SK-N-SH (cell line): Measurements from ENCODE around the gene ITGB5.

ENCODE experiments used
- CTCF ChIP-seq: fragments of 200-600 bp; sonication (generic); IDR thresholded peaks from 2 replicates; pipeline ENCODE4 v1.6.1; 2017; ENCODE audit warnings: antibody characterized with exemption, mild to moderate bottlenecking, moderate library complexity
- ELF1 ChIP-seq: IDR thresholded peaks from 2 replicates; pipeline ENCODE4 v1.4.0; 2012
- EP300 ChIP-seq, 2 experiments: IDR thresholded peaks; 2 replicates each; pipeline versions ENCODE4 v1.4.0 to v1.6.1; 2012; ENCODE audit warnings: borderline replicate concordance in 1 of 2, low read depth in 1 of 2, low read length in 1 of 2
- EZH2phosphoT487 ChIP-seq: fragments of 200-600 bp; sonication (generic); IDR thresholded peaks from 2 replicates; pipeline ENCODE4 v1.6.1; 2017; ENCODE audit warnings: low read depth, mixed run types, mild to moderate bottlenecking, antibody characterized with exemption, moderate library complexity, borderline replicate concordance
- FOXM1 ChIP-seq: IDR thresholded peaks from 2 replicates; pipeline ENCODE4 v1.4.0; 2012; ENCODE audit warnings: low read depth, mild to moderate bottlenecking
- GATA2 ChIP-seq: sonication (generic); formaldehyde crosslinking; IDR thresholded peaks from 2 replicates; pipeline ENCODE4 v1.5.0; 2020; ENCODE audit warnings: mild to moderate bottlenecking, missing genetic modification reagents
- IRF3 ChIP-seq: fragments of 150-350 bp; IDR thresholded peaks from 2 replicates; pipeline ENCODE4 v1.6.1; 2016; ENCODE audit warnings: mild to moderate bottlenecking, low read depth, low read length
- MAX ChIP-seq: IDR thresholded peaks from 2 replicates; pipeline ENCODE4 v1.4.0; 2012; ENCODE audit warnings: low read depth
- MXI1 ChIP-seq: IDR thresholded peaks from 2 replicates; pipeline ENCODE4 v1.6.1; 2012; ENCODE audit warnings: mild to moderate bottlenecking, low read depth, low read length, improper control_type of control experiment
- POLR2AphosphoS5 ChIP-seq: IDR thresholded peaks from 2 replicates; pipeline ENCODE4 v1.6.1; 2012; ENCODE audit warnings: low read depth, low read length
- TCF12 ChIP-seq: IDR thresholded peaks from 2 replicates; pipeline ENCODE4 v1.4.0; 2012
- USF2 ChIP-seq: fragments of 150-350 bp; IDR thresholded peaks from 2 replicates; pipeline ENCODE4 v1.6.1; 2017; ENCODE audit warnings: antibody characterized with exemption, low read length, low read depth, borderline replicate concordance
- YY1 ChIP-seq: IDR thresholded peaks from 2 replicates; pipeline ENCODE4 v1.4.0; 2012; ENCODE audit warnings: low read depth, mild to moderate bottlenecking

GRCh38 chr3:124831628-124832199, 55.5 kb downstream of the ITGB5 start:
- TF ChIP-seq MAX (no peak), YY1 (no peak), ELF1 (no peak), CTCF (no peak), EP300 (IDR thresholded peaks at IDR 0.05; ENCODE audit: borderline replicate concordance in 1 of 2, low read depth in 1 of 2, low read length in 1 of 2) (no peak), MXI1 (no peak), GATA2 (CRISPR knock-in tag) (no peak), TCF12 (no peak), EZH2phosphoT487 (no peak), POLR2AphosphoS5 (no peak), IRF3 (no peak), USF2 (no peak), FOXM1 (no peak)
